Right renal pelvis (tissue), 4 donors: Measurements from ENCODE around the gene LRTM2. TPM values are rescaled to one million over a fixed set of nuclear protein-coding genes. Genes with fewer than 3 reads are reported as not detected.

Experiments
- DNase-seq, 4 donors: peaks; one replicate each; pipeline ENCODE4 v3.0.0-alpha.2; 2013; ENCODE audit warnings: low read depth in 4 of 4, low spot score in 3 of 4, missing footprints in 1 of 4
- polyA plus RNA-seq, 4 donors: library from polyadenylated mRNA; unstranded; fragments of 120-200 nt; gene quantifications; one replicate each; pipeline ENCODE4 v1.2.1, GENCODE V29; 2013; ENCODE audit not compliant: insufficient read length in 4 of 4

Gene LRTM2
- polyA plus RNA-seq, 4 donors = 0.26 to 0.58 (median 0.44) TPM

DNA sequence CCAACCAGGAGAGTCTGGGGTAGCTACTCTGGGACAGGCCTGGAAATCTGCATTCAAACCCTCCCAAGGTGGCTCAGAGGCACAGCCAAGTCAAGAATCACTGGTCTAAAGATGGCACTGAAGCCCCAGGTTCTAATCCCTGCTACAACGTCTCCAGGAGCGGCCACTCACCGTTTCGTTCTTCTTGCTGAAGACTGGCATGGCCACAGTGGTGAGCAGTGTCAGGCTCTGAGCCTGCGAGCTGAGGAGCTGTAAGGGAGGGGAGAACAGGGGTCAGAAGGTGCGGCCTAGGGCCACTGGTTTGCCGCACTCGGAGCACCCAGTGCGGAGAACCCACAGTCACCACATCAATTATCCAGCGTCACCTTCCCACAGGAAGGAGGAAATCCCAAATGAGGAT is 59.3 kb downstream of the LRTM2 start:
- DNase-seq = no peak

DNA sequence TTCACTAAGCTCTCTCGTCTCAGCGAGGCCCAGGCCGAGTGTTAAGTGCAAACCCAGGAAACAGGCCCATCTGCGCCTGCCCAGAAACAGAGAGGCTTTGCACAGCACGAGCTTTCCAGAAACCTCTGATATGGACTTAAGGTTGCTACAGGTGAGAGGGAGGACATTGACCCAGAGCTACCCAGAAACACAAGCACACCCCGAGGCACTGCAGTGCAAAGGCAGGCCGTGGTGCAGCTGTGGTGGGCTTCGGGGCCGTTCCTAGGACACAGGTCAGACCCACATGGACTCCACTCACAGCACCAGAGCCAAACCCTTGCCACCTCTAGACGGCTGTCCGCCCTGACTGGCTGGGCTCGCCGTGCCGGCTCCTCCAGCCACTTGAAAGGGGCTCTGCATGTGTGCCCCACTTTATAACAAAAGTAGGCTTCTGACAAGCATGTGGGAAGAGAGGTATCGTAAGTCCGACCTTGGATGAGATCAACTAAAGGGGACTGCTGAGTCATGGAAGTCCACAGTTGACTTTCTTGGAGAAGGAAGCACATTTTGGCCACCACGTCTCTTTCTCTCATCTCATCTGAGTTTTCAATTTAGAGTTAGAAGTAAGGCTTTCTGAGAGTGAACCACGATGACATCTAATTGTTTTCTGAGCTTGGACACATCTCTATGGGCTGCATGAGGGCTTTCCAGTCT is 59.9 kb downstream of the LRTM2 start:
- DNase-seq = no peak

DNA sequence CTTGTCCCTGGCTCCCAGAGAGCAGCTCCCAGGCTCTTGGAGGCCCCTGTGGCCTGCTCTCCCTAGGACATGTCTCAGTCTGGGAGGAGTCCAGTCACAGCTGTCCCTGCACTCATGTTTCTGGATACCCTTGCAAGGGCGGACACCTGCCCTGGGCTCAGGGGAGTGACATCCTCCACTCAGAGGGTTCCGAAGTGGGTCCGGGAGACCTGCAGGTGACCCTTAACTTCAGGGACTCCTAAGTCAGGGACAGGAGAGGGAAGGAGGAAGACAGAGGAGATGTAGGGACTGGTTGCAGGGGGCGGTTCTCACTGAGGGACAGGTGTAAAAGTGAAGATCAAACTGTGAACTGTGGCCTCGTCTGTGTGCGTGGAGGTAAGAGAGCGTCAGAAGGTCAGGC is 60.5 kb downstream of the LRTM2 start:
- no peak for DNase-seq

DNA sequence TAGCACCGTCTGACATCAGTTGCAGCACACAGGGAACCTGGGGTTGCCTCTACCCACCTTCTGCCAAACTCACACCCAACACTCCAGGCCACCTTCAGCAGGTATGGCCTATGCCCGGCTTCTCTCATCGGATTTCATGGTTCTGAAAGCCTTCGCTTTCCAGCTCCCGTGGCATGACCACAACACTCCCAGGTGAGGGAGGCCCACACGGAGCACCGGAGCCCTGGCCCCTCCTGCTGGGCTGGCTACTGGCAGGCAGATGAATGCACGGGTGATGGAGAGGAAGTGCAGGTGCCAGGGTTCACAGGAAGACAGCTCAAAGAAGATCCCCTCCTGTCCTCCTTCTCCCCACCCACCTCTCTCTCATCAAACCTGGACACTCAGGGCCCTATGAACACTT is 60.9 kb downstream of the LRTM2 start:
- no peak for DNase-seq

DNA sequence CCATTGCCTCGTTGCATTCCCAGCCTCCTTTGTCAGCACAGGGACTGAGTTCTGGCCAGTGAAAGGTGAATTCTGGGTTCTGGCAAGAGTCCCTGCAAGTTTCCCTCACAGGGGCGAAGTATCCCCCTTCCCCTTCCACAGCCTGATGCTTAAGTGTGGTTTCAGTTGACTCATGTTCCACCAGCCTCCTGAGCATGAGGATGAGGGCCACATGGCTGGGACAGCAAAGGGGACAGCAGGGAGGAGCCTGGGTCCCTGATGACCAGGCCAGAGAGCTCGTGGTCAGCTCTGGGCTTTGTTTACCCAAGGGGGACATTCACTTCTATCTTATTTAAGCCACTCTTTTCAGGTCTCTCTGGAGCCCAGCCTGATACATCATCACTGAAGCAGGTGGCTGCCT is 61.6 kb downstream of the LRTM2 start:
- DNase-seq = no peak

DNA sequence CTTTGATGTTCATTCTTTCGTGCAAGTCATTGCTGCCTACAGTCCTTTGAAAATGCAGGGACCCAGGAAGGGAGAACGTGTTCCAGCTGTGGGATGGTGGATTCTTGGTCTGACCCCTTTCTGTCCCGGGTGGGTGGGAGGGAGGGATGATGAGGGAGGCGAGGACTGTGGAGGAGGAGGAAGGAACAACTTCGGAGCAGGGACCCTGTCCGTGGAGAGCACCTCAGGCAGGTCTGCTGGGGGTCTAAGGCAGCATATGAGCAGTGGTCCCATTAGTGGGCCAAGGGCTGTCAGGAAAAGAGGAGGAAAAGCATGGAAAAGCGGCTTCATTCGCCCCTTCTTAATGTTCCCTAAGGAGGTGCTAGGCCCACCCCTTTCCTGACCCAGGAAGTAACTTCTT is 62.0 kb downstream of the LRTM2 start:
- no peak for DNase-seq

DNA sequence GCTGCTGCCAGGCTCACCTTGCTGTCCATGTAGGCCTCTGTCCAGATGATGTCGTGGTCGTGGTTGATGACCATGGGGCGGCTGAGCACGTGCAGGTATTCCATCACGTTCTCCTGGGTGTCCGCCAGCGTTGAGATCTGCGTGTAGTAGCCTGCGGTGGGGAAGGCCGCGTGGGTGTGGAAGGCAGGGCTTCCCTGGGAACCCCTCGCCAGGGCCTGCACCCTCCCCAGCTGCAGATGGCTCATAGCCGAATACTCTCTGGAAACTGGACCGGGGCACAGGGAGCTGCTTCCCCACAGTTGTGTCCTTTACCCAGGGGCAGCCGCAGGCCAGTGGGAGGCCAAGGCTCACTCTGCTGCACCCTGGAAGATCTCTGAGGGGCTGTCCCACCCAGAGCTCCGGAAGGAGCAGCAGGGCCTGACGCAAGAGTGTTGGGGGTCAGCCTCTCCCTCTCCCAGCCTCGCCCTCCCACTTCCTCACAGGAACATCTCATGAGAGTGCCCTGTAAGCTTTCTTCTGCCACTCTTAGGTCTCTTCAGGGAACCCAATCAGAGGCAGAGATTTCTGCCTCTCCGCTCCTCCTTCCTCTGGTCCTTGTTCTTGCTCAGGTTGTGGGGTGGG is 62.6 kb downstream of the LRTM2 start:
- DNase-seq = no peak

DNA sequence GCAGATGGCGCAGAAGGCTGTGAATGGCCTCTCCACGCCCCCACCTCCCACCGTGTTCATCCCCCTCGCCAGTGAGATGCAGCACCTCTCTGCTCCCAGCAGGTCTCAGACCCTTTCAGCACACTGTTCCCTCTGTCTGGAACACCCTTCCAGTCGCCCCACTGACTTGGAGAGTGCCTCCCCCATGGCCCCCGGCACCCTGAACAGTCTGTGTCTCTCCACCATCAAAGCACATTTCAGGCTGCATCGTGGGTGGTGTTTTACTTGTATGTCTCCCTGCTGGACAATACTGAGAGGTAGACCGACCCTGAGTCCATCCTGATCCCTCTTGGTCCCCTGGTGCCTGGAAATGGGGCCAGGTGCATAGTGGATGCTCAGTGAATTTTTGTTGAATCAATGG is 63.1 kb downstream of the LRTM2 start:
- DNase-seq = no peak

DNA sequence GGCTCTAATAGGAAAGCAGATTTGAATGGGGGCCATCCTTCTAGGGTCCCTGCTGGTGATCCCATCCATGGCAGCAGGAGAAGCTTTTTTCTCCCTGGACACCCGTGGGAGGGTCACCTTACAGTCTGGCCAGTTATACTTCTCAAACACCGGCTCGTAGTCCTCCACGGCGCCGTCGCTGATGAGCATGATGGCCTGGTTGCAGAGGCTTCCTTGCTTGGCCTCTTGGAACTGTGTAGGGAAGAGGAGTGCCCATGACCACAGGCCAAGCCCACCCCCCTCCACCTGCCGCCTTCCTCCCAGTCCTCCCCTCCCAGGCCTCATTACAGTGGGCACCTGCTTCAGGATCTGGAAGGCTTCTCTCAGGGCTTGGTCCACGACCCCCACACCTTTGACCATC is 64.3 kb downstream of the LRTM2 start:
- no peak for DNase-seq

DNA sequence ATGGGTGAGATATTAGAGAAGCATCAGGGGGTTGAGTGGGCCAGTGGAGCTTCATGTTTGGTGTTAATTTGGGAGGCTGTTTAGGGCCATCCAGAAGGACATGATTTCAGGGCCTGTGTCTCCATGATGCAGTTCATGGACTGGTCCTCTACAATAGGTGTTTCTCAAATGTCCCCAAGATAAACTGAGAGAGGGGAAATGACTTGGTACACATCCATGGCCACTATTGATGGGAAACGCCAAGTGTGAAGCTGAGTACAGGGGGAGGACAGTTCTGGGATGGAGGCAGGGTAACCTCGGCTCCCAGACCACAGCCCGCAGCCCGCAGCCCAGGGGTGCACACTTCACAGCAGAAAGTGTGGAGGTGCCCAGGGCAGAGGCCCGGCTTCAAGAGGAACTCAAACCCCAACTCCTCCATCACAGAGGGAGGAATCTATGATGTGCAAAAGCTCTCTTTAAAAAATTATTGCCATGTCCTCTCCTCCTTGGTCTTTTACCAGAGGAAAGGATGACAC is 64.8 kb downstream of the LRTM2 start:
- no peak for DNase-seq

DNA sequence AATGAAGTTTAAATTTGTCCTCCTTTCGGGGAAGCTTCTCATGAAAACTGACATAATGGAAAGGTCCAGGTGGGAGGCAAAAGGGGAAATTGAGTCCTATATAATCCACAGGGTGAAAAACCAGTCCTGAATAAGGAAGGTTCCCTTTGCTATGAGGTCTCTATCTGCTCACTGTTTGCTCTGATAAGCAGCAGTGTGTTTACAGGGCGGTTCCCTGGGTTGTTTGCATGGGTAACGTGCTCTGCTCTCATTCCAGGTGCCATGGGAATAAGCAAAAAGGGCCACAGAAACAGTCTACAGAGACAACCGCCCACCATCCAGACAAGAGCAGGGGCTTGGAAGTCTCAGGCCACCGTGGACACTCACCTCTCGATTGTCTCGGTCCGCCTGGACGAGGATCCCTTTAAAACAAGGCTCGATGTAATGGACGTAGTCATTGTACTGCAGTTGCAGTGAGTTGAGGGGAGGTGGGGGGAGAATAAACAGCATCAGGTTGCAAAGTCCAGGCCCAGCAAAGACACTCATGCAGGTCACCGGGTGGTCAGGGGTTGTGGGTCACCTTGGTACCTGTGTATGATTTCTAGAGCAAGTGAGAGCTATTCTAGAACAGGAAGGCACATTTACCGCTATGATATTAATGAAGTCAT is 65.4 kb downstream of the LRTM2 start:
- DNase-seq = no peak

Other genes with a start within 250 kb of the LRTM2 start
- 10 to 100 TPM; 11.2 to 15.2 (median 11.7) TPM for gene FBXL14, start 226.0 kb upstream of the LRTM2 start, polyA plus RNA-seq
- gene WNT5B, start 191.3 kb upstream of the LRTM2 start, polyA plus RNA-seq = 1 to 10 TPM; 5.8 to 7.2 (median 6.3) TPM
- 10 to 100 TPM; 46.1 to 52.6 (median 51.2) TPM for gene ADIPOR2, start 129.5 kb upstream of the LRTM2 start, polyA plus RNA-seq
- 1 to 10 TPM; 1.9 to 3.0 (median 2.3) TPM for gene CACNA2D4, start 98.1 kb downstream of the LRTM2 start, polyA plus RNA-seq
- 10 to 100 TPM; 27.4 to 34.7 (median 31.2) TPM for gene DCP1B, start 183.9 kb downstream of the LRTM2 start, polyA plus RNA-seq
- 1 to 10 TPM; 7.6 to 8.6 (median 7.9) TPM for gene CACNA1C, start 232.4 kb downstream of the LRTM2 start, polyA plus RNA-seq